Myocyte (in vitro differentiated cells): Measurements from ENCODE around the gene OR2T8. TPM values are rescaled to one million over a fixed set of nuclear protein-coding genes. Genes with fewer than 3 reads are reported as not detected.
"Not testable (repeated sequence)": the region's sequence is repeated elsewhere in the genome, so short reads cannot be mapped to it uniquely, and the experiment has no call there.

Source experiments
- DNase-seq: peaks from one replicate; pipeline ENCODE4 v3.0.0-alpha.2; 2012; ENCODE audit warnings: low read depth
- polyA plus RNA-seq: library from polyadenylated mRNA; unstranded; fragments of >200 nt; gene quantifications from one replicate; pipeline ENCODE4 v1.2.1, GENCODE V29; 2012; ENCODE audit warnings: missing spikeins
- total RNA-seq: library from RNA; depleted of rRNA; stranded (reverse); fragments of >200 nt; gene quantifications from 2 replicates; pipeline ENCODE4 v1.2.3, GENCODE V29; 2014

The OR2T8 gene
- total RNA-seq, result not detected in 2 replicates
- not detected for polyA plus RNA-seq

DNA sequence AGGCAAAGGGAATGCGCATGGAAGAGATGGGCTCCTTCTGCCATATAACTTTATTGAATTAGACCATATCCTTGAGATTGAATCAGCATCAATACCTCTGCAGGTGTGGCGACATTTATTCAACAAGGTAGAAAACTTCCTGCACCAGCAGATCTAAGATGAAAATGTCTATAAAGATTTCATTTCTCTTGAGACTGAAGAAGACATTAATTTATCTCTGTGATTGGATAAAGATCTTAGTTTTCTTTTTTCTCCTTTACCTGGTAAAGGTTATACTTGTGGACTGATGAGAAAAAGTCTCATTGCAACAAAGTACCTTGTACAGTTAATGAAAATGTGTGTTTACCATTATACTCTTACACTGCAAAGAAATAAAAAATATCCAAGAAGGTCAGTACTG lies at the start of gene OR2T8:
Gene OR2T8 (plus strand): TSS at position 301 of the 400 bp plus-strand sequence. CDS start 766 bp downstream, outside the sequence.
- no peak for DNase-seq

GRCh38 chr1:247883346-247883745 lies 36.7 kb upstream of the OR2T8 start:
- DNase-seq, result no peak

- DNase-seq, result no peak
Measured at GRCh38 chr1:247884797-247885413, 35.1 kb upstream of the OR2T8 start.

GRCh38 chr1:247895163-247895637 lies 24.9 kb upstream of the OR2T8 start, which contains the start of gene OR2W3:
OR2W3 (plus strand) TSS chr1:247895587; CDS start chr1:247895587, 0 bp downstream.
- no peak for DNase-seq

DNA sequence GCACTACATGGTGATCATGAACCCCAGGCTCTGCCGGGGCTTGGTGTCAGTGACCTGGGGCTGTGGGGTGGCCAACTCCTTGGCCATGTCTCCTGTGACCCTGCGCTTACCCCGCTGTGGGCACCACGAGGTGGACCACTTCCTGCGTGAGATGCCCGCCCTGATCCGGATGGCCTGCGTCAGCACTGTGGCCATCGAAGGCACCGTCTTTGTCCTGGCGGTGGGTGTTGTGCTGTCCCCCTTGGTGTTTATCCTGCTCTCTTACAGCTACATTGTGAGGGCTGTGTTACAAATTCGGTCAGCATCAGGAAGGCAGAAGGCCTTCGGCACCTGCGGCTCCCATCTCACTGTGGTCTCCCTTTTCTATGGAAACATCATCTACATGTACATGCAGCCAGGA lies 24.1 kb upstream of the OR2T8 start:
- no peak for DNase-seq

- no peak for DNase-seq
Measured at GRCh38 chr1:247904122-247904521, 15.9 kb upstream of the OR2T8 start.

DNA sequence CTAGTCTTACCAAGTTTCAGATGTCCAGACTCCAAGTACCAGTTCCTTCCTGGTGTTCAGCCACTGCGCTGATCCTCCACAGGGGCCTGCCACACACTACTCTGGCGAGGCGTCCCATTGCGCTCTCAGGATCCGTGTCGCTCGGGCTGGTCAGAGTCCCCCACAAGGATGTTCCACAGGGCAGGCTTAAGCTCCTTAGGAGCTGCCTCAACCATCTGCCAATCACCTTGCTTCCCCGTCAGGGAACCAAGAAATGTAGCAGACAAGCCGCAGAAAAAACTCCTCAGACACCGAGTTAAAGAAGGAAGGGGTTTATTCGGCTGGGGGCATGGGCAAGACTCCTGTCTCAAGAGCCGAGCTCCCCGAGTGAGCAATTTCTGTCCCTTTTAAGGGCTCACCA lies 14.9 kb upstream of the OR2T8 start:
- DNase-seq, result no peak

GRCh38 chr1:247905910-247906503 lies 14.0 kb upstream of the OR2T8 start:
- DNase-seq, result no peak

- peak; percentile 32 for DNase-seq
Measured at GRCh38 chr1:247906504-247907047, 13.5 kb upstream of the OR2T8 start.

DNA sequence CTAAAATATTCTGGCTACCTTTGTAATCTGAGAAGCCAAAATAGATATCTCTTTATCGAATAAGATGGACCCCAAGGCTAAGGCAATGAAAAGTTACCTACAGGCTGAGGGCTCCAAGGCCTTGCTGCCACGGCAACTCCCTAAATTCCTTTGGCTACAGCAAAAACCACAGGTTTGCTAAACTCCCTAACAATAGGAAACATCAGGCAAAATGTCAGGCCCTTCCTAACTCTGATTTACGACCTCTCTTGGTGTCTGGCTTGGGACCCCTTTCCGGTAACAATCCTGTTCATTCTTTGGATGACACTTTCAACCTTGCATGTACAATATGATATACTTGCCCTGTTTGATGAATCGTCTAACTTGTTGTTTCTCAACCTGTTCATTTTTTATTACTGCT lies 11.3 kb upstream of the OR2T8 start:
- no peak for DNase-seq

DNA sequence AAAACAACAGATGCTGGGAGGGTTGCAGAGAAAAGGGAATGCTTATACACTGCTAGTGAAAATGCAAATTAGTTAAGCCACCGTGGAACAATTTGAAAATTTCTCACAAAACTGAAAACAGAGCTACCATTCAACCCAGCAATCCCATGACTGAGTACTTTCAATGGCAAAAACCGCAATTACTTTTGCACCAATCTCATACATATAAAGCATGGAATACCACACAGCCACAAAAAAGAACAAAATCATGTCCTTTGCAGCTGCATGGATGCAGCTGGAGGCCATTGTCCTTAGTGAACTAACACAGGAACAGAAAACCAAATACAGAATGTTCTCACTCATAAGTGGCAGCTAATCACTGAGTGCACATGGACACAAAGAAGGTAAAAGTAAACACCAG lies 6.3 kb upstream of the OR2T8 start:
- DNase-seq, result no peak

DNA sequence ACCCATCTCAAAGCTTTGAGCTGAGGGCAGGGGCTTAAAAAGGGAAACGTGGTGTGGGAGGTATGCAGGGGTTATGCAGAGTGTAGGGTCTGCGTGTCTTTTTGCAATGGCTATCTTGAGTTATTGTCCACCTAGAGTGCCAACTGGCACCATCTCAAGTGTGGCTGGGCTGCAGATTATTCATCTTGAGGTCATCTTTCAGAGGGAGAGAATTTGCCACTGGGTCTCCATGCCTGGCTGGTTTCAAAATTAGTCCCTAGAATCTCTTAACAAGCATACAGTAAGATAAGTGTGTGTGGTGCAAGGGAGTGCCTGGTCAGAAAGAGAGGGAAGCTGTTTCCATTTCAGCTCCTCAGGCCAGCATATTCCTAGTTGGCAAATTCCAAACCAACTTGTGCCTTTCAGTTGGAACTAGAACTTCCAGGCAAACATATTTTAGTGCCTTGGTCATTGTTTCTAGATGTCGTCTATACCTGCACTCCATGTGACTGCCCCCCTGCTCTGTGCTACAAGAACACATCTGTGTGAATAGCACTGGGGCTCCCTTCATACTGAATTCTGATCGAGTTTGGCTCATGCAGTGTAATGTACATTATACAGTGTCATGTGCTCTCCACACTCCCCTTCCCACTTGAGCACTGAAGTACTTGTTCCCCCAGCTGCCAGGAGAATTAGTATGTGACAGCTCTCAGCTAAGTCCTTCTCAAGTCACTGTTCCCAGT lies 5.0 kb upstream of the OR2T8 start:
- no peak for DNase-seq

GRCh38 chr1:247923941-247924340 lies 3.9 kb downstream of the OR2T8 start:
- no peak for DNase-seq

DNA sequence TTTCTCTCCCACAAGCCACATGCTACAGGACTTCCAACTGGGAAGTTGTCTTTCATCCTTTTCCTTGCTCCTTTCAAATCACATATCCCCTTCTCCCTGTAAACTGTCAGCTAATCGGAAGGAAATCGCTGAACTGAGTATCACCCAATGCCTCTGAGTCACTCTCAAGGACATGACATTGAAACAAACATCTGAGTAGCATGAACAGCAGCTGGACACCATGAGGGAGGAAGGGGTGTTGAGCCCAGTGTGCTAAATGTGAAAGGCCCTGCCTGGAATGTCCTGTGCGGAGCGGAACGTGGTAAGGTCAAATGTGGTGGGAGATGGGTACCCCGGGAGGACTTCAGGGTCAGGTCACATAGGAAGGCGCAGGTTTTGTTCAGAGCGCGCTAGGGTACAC lies 4.8 kb downstream of the OR2T8 start, which contains the start of gene OR2AJ1:
Gene OR2AJ1 (plus strand): TSS at position 22 of the 400 bp plus-strand sequence. CDS start 8,880 bp downstream, outside the sequence.
- no peak for DNase-seq

GRCh38 chr1:247933989-247934388 lies 13.9 kb downstream of the OR2T8 start:
- no peak for DNase-seq

DNA sequence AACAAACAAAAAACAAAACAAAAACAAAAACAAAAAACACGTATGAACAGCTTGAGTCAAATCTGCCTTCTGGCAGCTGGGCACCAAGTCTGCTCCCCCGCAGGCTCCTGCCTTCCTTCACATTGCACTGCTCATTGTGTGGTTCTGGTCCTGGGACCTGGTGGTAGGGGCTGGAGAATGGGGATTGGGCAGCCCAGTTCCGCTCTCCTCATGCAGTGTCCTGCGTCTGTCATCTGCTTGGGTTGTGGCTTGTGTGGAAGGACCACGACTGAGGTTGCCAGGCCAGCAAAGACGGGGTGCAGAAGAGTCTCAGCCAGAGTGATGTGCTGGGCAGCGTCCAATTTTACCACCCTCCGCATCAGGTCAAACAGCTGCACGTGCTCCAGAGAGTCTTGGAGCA lies 15.7 kb downstream of the OR2T8 start:
- no peak for DNase-seq

- DNase-seq, result no peak
Measured at GRCh38 chr1:247936415-247936814, 16.4 kb downstream of the OR2T8 start.

- not testable (repeated sequence) for DNase-seq
Measured at GRCh38 chr1:247936965-247937734, 17.1 kb downstream of the OR2T8 start.

DNA sequence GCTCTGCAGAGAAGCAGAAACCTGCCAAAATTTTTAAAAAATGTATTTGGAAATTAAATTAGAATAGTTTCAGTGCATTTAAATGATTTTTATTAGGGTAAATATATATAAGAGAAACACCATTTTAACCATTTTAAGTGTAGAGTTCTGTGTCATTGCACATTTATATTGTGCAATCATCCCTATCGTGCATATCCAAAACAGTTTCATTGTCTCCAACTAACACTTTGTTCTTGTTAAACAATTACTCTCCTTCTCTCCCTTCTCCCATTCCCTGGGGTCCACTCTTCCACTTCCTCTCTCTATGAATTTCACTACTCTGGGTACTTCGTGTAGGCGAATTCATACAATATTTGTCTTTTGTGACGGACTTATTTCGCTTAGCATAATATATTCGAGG lies 22.6 kb downstream of the OR2T8 start:
- no peak for DNase-seq

DNA sequence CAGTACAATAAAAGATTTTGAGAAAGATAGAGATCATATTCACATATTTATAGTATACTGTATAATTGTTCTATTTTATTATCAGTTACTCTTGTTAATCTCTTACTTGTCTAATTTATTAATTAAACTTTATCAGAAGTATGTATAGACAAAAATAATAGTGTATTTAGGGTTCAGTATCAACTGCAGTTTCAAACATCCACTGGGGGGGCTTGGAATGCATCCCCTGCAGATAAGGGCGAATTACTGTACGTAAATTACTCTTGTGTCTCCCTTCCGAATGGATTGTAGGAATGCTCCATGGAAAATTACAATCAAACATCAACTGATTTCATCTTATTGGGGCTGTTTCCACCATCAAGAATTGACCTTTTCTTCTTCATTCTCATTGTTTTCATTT lies 28.5 kb downstream of the OR2T8 start, which contains the start of gene OR2L8:
Gene OR2L8 (plus strand): TSS at position 301 of the 400 bp plus-strand sequence. CDS start 0 bp downstream, at position 301.
- no peak for DNase-seq

DNA sequence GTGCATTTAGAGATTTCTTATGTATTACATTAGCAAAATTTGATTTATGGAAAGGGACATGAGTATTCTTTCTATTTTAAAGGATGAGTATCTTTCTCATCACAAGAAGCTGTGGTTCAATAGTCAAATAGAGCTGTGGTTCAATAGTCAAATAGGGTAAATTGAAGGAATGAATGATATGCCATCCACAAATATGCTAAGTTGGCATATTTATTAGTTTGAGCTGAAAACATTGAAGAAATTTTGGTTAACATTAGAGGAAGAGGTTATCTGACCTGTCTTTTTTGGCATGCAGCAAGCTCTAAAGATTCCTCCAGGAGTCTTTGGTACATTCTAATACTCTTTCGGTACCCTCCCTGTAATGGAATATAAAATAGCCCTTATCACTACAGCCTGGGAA lies 33.4 kb downstream of the OR2T8 start:
- no peak for DNase-seq
